C4-2B (cell line): ENCODE measurements around the gene ST7L.

Experiments used
- ZFX ChIP-seq: fragments of 450-650 bp; IDR thresholded peaks from 2 replicates; pipeline ENCODE4 v1.6.1; 2017
- TF ChIP-seq, protein P1 (sequence below): fragments of 450-650 bp; conservative IDR thresholded peaks from 2 replicates; pipeline ENCODE4 v1.5.1; 2017; ENCODE audit warnings: mild to moderate bottlenecking

DNA sequence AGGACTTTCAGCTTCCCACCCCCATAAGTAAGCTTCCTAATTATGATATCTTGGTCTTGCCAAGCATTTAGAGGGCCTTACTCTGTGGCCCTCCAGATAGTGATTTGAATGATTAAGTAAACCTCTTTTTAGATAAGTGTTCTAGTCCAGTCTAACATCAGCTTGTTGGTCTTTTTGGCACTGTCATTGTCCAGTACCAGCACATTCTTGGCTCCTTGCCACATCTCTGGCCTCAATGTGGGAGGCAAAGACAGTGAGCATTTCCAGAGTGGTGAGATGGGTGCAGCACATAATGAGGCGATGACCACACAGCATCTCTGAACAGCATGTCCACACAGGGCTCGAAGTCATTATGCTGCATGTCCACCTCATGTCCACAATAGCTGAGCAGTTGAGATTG, 6.8 kb upstream of the ST7L start:
- TF ChIP-seq, protein P1, sequence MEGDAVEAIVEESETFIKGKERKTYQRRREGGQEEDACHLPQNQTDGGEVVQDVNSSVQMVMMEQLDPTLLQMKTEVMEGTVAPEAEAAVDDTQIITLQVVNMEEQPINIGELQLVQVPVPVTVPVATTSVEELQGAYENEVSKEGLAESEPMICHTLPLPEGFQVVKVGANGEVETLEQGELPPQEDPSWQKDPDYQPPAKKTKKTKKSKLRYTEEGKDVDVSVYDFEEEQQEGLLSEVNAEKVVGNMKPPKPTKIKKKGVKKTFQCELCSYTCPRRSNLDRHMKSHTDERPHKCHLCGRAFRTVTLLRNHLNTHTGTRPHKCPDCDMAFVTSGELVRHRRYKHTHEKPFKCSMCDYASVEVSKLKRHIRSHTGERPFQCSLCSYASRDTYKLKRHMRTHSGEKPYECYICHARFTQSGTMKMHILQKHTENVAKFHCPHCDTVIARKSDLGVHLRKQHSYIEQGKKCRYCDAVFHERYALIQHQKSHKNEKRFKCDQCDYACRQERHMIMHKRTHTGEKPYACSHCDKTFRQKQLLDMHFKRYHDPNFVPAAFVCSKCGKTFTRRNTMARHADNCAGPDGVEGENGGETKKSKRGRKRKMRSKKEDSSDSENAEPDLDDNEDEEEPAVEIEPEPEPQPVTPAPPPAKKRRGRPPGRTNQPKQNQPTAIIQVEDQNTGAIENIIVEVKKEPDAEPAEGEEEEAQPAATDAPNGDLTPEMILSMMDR: no peak
- no peak for TF ChIP-seq ZFX
